ENCODE measurements around the gene MOB3B. TPM values are rescaled to one million over a fixed set of nuclear protein-coding genes. Genes with fewer than 3 reads are reported as not detected.
A peak's percentile ranks its signal among the peaks of the same experiment; 100 is the strongest.

MOB3B gene
- polyA plus RNA-seq, 1 of the 3 experiments (the other 2 are of a cell fraction) = 0.90 TPM

DNA sequence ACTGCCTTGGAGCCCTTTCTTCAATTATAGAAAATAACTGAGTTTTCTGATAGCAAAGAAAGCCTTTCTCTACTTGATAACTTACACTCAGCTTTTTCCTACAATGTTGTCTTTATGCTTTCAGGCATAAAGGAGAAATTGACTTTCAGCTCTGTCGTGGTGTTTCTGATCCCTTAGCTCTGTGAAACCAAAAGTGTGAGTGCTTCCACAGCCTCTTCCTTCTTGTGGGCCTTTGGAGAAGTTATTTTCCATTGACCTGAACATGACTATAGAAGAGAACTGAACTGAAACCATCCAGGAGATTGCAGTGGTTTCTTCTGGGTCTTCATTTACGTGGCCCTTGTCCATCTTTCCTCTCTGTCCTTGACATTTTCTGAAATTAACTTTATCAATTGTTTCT is 173.2 kb downstream of the MOB3B start:
- DNase-seq = no peak
- CTCF ChIA-PET = interaction anchor here (1.1 kb wide), 1 partner anchor 174 kb away, joined by 3 read pairs; the partner anchor contains the start of gene MOB3B
- POLR2A ChIA-PET = no interaction called here

More for the DNA sequence above, 173.2 kb downstream of the MOB3B start:
- H3K9ac ChIP-seq = no peak overlapping the region
- WGBS (ENCODE audit: low lambda C conversion rate) = 86% methylated on average over 2 of the region's 2 CpGs
- H3K4me3 ChIP-seq (ENCODE audit: low read depth in 2 of 2, low read length in 1 of 2) = no peak overlapping the region
- H4K20me1 ChIP-seq (ENCODE audit: insufficient read depth) = no peaks in the 10 kb centered on the region
- no peak overlapping the region for H3K4me2 ChIP-seq
- TF ChIP-seq NRF1 (IDR thresholded peaks at IDR 0.05; ENCODE audit: low read depth, low read length) (no peak), TEAD4 (IDR thresholded peaks at IDR 0.05; ENCODE audit: borderline replicate concordance, insufficient read depth) (no peak), FOSL2 (IDR thresholded peaks at IDR 0.05; ENCODE audit: borderline replicate concordance, low read depth) (no peak), FOXM1 (IDR thresholded peaks at IDR 0.05; ENCODE audit: low read depth) (no peak), ELF1 (IDR thresholded peaks at IDR 0.05) (no peak), MEF2A (IDR thresholded peaks at IDR 0.05; ENCODE audit: borderline replicate concordance, low read depth) (no peak), PBX3 (IDR thresholded peaks at IDR 0.05) (no peak), TAF1 (IDR thresholded peaks at IDR 0.05; ENCODE audit: borderline replicate concordance, low read depth, low read length) (no peak), YY1 (IDR thresholded peaks at IDR 0.05; ENCODE audit: low read depth) (no peak), NFIC (IDR thresholded peaks at IDR 0.05; ENCODE audit: borderline replicate concordance) (no peak)
- TF ChIP-seq, protein P1, sequence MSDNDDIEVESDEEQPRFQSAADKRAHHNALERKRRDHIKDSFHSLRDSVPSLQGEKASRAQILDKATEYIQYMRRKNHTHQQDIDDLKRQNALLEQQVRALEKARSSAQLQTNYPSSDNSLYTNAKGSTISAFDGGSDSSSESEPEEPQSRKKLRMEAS (IDR thresholded peaks at IDR 0.05; ENCODE audit: low read depth) = no peak
- TF ChIP-seq, protein P2, sequence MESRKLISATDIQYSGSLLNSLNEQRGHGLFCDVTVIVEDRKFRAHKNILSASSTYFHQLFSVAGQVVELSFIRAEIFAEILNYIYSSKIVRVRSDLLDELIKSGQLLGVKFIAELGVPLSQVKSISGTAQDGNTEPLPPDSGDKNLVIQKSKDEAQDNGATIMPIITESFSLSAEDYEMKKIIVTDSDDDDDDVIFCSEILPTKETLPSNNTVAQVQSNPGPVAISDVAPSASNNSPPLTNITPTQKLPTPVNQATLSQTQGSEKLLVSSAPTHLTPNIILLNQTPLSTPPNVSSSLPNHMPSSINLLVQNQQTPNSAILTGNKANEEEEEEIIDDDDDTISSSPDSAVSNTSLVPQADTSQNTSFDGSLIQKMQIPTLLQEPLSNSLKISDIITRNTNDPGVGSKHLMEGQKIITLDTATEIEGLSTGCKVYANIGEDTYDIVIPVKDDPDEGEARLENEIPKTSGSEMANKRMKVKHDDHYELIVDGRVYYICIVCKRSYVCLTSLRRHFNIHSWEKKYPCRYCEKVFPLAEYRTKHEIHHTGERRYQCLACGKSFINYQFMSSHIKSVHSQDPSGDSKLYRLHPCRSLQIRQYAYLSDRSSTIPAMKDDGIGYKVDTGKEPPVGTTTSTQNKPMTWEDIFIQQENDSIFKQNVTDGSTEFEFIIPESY (IDR thresholded peaks at IDR 0.05; ENCODE audit: borderline replicate concordance, low read depth) = no peak
- TF ChIP-seq, protein P3, sequence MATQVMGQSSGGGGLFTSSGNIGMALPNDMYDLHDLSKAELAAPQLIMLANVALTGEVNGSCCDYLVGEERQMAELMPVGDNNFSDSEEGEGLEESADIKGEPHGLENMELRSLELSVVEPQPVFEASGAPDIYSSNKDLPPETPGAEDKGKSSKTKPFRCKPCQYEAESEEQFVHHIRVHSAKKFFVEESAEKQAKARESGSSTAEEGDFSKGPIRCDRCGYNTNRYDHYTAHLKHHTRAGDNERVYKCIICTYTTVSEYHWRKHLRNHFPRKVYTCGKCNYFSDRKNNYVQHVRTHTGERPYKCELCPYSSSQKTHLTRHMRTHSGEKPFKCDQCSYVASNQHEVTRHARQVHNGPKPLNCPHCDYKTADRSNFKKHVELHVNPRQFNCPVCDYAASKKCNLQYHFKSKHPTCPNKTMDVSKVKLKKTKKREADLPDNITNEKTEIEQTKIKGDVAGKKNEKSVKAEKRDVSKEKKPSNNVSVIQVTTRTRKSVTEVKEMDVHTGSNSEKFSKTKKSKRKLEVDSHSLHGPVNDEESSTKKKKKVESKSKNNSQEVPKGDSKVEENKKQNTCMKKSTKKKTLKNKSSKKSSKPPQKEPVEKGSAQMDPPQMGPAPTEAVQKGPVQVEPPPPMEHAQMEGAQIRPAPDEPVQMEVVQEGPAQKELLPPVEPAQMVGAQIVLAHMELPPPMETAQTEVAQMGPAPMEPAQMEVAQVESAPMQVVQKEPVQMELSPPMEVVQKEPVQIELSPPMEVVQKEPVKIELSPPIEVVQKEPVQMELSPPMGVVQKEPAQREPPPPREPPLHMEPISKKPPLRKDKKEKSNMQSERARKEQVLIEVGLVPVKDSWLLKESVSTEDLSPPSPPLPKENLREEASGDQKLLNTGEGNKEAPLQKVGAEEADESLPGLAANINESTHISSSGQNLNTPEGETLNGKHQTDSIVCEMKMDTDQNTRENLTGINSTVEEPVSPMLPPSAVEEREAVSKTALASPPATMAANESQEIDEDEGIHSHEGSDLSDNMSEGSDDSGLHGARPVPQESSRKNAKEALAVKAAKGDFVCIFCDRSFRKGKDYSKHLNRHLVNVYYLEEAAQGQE (IDR thresholded peaks at IDR 0.05; ENCODE audit: low read depth, low read length) = no peak
- no peaks in the 10 kb centered on the region for H3K27me3 ChIP-seq (ENCODE audit: insufficient read depth)
- peaks cover 5 to 40% of the 10 kb centered on the region in 2 experiments; a peak in 2 of 4 replicates for H3K4me1 ChIP-seq (ENCODE audit: control insufficient read depth in 1 of 2, insufficient read depth in 2 of 2, low read depth in 1 of 2, low read length in 1 of 2)
- H2AFZ ChIP-seq (ENCODE audit: low read depth) = no peak overlapping the region
- no peaks in the 10 kb centered on the region for H3K9me3 ChIP-seq
- peak overlapping the region in 1 of 2 experiments; percentile 25; a peak in 1 of 4 replicates for H3K27ac ChIP-seq (ENCODE audit: low read depth in 2 of 2, low read length in 1 of 2)
- no peaks in the 10 kb centered on the region for H3F3A ChIP-seq (replicated peaks; ENCODE audit: insufficient read depth)
- no peaks in the 10 kb centered on the region for H3K9me2 ChIP-seq
- no peaks in the 10 kb centered on the region for H3K36me3 ChIP-seq (replicated peaks in 1 of 2; ENCODE audit: control insufficient read depth in 1 of 2, insufficient read depth in 2 of 2, low read length in 1 of 2)
- H3K79me2 ChIP-seq (ENCODE audit: insufficient read depth) = no peaks in the 10 kb centered on the region
